Loucy (cell line): ENCODE results near the gene PCTP.

Source experiments
- H2AFZ ChIP-seq: fragments of 200-600 bp; sonication (generic); 2 replicates; pipeline ENCODE4 v1.6.0; 2016; ENCODE audit warnings: antibody characterized with exemption, mild to moderate bottlenecking, low read length, moderate library complexity
- H3F3A ChIP-seq: fragments of 200-600 bp; 2 replicates; pipeline ENCODE4 v1.6.0; 2016; ENCODE audit warnings: antibody characterized with exemption, low read depth, mild to moderate bottlenecking
- H3K27me3 ChIP-seq: fragments of 200-600 bp; sonication (generic); 2 replicates; pipeline ENCODE4 v1.6.1; 2014; ENCODE audit warnings: low read length, mild to moderate bottlenecking; ENCODE audit not compliant: insufficient read depth, poor library complexity, severe bottlenecking
- H3K36me3 ChIP-seq: fragments of 200-600 bp; sonication (generic); 2 replicates; pipeline ENCODE4 v1.6.1; 2016; ENCODE audit warnings: low read length; ENCODE audit not compliant: insufficient read depth
- H3K4me1 ChIP-seq: fragments of 200-600 bp; sonication (generic); 2 replicates; pipeline ENCODE4 v1.5.1; 2014; ENCODE audit warnings: low read length, mild to moderate bottlenecking; ENCODE audit not compliant: insufficient read depth, poor library complexity, severe bottlenecking
- H3K4me2 ChIP-seq: fragments of 200-600 bp; sonication (generic); 2 replicates; pipeline ENCODE4 v1.6.0; 2014; ENCODE audit warnings: antibody characterized with exemption, low read length, low read depth, mild to moderate bottlenecking; ENCODE audit not compliant: poor library complexity, severe bottlenecking
- H3K4me3 ChIP-seq: fragments of 200-600 bp; sonication (generic); 2 replicates; pipeline ENCODE4 v1.5.1; 2014; ENCODE audit warnings: low read length, mild to moderate bottlenecking, mixed read lengths; ENCODE audit not compliant: poor library complexity, severe bottlenecking
- H3K79me2 ChIP-seq: fragments of 200-600 bp; sonication (generic); 2 replicates; pipeline ENCODE4 v1.6.1; 2014; ENCODE audit warnings: low read length; ENCODE audit not compliant: insufficient read depth
- H3K9ac ChIP-seq: fragments of 200-600 bp; sonication (generic); 2 replicates; pipeline ENCODE4 v1.6.0; 2014; ENCODE audit warnings: mild to moderate bottlenecking, low read depth, low read length, moderate library complexity; ENCODE audit not compliant: poor library complexity, severe bottlenecking
- H3K9me2 ChIP-seq: fragments of 200-600 bp; sonication (generic); replicated peaks from 2 replicates; pipeline ENCODE4 v1.6.1; 2016; ENCODE audit warnings: low read depth, low read length, mixed read lengths
- H3K9me3 ChIP-seq: fragments of 200-600 bp; sonication (generic); 2 replicates; pipeline ENCODE4 v1.6.1; 2014; ENCODE audit warnings: mild to moderate bottlenecking, antibody characterized with exemption, low read length, low read depth; ENCODE audit not compliant: insufficient read depth
- H4K20me1 ChIP-seq: fragments of 200-600 bp; sonication (generic); 2 replicates; pipeline ENCODE4 v1.6.0; 2014; ENCODE audit warnings: antibody characterized with exemption, low read length, mild to moderate bottlenecking; ENCODE audit not compliant: insufficient read depth, poor library complexity, severe bottlenecking
- EZH2phosphoT487 ChIP-seq: fragments of 200-600 bp; IDR thresholded peaks from 2 replicates; pipeline ENCODE4 v1.6.1; 2018; ENCODE audit warnings: antibody characterized with exemption, mild to moderate bottlenecking, moderate library complexity, borderline replicate concordance
- TF ChIP-seq, protein P1 (sequence below): fragments of 200-600 bp; sonication (generic); conservative IDR thresholded peaks from 2 replicates; pipeline ENCODE4 v1.5.1; 2014; ENCODE audit warnings: mild to moderate bottlenecking, antibody characterized with exemption, low read length

The PCTP gene

GRCh38 chr17:55742272-55743102 is 8.4 kb upstream of the PCTP start:
- Histone ChIP-seq H3K27me3 (no peaks in the 10 kb centered on the region), H3K4me3 (no peak overlapping the region), H3K79me2 (no peaks in the 10 kb centered on the region), H3K4me1 (no peaks in the 10 kb centered on the region), H2AFZ (0 out of 2 replicates have a peak overlapping the region, but pooled peaks have one; percentile 37), H3K4me2 (no peak overlapping the region), H3K9me3 (no peaks in the 10 kb centered on the region), H4K20me1 (no peaks in the 10 kb centered on the region), H3K9me2 (no peaks in the 10 kb centered on the region), H3K9ac (no peak overlapping the region), H3F3A (no peaks in the 10 kb centered on the region), H3K36me3 (no peaks in the 10 kb centered on the region)
- no peak for TF ChIP-seq EZH2phosphoT487
- TF ChIP-seq, protein P1, sequence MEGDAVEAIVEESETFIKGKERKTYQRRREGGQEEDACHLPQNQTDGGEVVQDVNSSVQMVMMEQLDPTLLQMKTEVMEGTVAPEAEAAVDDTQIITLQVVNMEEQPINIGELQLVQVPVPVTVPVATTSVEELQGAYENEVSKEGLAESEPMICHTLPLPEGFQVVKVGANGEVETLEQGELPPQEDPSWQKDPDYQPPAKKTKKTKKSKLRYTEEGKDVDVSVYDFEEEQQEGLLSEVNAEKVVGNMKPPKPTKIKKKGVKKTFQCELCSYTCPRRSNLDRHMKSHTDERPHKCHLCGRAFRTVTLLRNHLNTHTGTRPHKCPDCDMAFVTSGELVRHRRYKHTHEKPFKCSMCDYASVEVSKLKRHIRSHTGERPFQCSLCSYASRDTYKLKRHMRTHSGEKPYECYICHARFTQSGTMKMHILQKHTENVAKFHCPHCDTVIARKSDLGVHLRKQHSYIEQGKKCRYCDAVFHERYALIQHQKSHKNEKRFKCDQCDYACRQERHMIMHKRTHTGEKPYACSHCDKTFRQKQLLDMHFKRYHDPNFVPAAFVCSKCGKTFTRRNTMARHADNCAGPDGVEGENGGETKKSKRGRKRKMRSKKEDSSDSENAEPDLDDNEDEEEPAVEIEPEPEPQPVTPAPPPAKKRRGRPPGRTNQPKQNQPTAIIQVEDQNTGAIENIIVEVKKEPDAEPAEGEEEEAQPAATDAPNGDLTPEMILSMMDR = no peak

DNA sequence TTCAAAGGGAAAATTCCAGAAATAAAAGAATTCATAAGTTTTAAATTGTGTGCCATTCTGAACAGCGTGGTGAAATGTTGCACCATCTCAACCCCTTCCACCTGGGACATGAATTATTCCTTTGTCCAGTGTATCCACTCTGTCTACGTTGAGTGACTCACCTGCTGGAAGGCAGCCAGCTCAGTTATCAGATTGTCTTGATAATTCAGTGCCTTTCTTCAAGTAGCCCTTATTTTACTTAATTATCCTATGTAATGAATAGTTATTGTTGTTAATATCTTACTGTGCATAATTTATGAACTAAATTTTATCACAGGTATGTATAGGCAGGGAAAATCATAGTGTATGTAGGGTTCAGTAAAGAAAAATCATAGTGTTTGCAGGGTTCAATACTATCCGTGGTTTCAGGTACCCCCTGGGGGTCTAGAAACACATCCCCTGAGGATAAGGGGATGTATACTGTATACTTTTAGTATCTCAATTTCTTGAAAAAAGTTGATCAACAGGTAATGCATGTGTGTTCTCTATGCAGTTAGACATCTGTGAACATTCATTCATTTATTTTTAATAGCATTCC is 7.7 kb upstream of the PCTP start:
- no peaks in the 10 kb centered on the region for H3K4me1 ChIP-seq
- H3K4me3 ChIP-seq = no peak overlapping the region
- no peaks in the 10 kb centered on the region for H3K9me3 ChIP-seq
- H3K36me3 ChIP-seq = no peaks in the 10 kb centered on the region
- H2AFZ ChIP-seq = no peak overlapping the region
- no peak overlapping the region for H3K9ac ChIP-seq
- TF ChIP-seq, protein P1 = no peak
- no peak for TF ChIP-seq EZH2phosphoT487
- H3K27me3 ChIP-seq = no peaks in the 10 kb centered on the region
- H4K20me1 ChIP-seq = no peaks in the 10 kb centered on the region
- no peaks in the 10 kb centered on the region for H3K79me2 ChIP-seq
- H3F3A ChIP-seq = no peaks in the 10 kb centered on the region
- H3K4me2 ChIP-seq = no peak overlapping the region
- no peaks in the 10 kb centered on the region for H3K9me2 ChIP-seq

GRCh38 chr17:55745258-55745657 is 5.6 kb upstream of the PCTP start:
- Histone ChIP-seq H3F3A (no peaks in the 10 kb centered on the region), H3K36me3 (no peaks in the 10 kb centered on the region), H4K20me1 (no peaks in the 10 kb centered on the region), H3K9me2 (no peaks in the 10 kb centered on the region), H3K4me1 (no peaks in the 10 kb centered on the region), H3K79me2 (no peaks in the 10 kb centered on the region), H2AFZ (no peak overlapping the region), H3K9me3 (no peaks in the 10 kb centered on the region), H3K9ac (no peak overlapping the region), H3K27me3 (no peaks in the 10 kb centered on the region), H3K4me2 (no peak overlapping the region), H3K4me3 (no peak overlapping the region)
- TF ChIP-seq, protein P1 = no peak
- no peak for TF ChIP-seq EZH2phosphoT487
